Measurements from ENCODE around the gene STX19. TPM values are rescaled to one million over a fixed set of nuclear protein-coding genes. Genes with fewer than 3 reads are reported as not detected.

The STX19 gene
- total and polyA plus RNA-seq, 2 experiments from 2014 or later, result 0.29 TPM; not detected in 1

GRCh38 chr3:94076055-94076454 lies 47.7 kb upstream of the STX19 start:
- no peaks in the 10 kb centered on the region for H3K27me3 Mint-ChIP-seq (ENCODE audit: insufficient read depth, low read depth, poor library complexity)
- Histone ChIP-seq H3K36me3 (ENCODE audit: insufficient read depth) (no peaks in the 10 kb centered on the region), H3K9me2 (ENCODE audit: insufficient read depth) (no peaks in the 10 kb centered on the region), H3K4me3 (no peak overlapping the region), H3K27ac (ENCODE audit: low read depth) (no peak overlapping the region), H3K27me3 (ENCODE audit: insufficient read depth) (no peaks in the 10 kb centered on the region), H3K79me2 (replicated peaks; ENCODE audit: insufficient read depth) (peaks cover 15% of the 10 kb centered on the region; the same call in 1 of the 2 replicates), H2AFZ (no peak overlapping the region), H3K4me2 (no peak overlapping the region), H3F3A (replicated peaks; ENCODE audit: low read depth) (no peaks in the 10 kb centered on the region), H4K20me1 (replicated peaks; ENCODE audit: insufficient read depth) (no peaks in the 10 kb centered on the region), H3K4me1 (ENCODE audit: insufficient read depth) (no peaks in the 10 kb centered on the region)
- peaks cover 14% of the 10 kb centered on the region; the same call in 2 of the 3 replicates for H3K36me3 Mint-ChIP-seq (ENCODE audit: low read depth)
- H3K4me3 Mint-ChIP-seq, result no peak overlapping the region
- H3K9me3 Mint-ChIP-seq, result no peaks in the 10 kb centered on the region
- H3K4me1 Mint-ChIP-seq, result no peaks in the 10 kb centered on the region
- no peak for TF ChIP-seq ZNF114 (CRISPR knock-in tag; IDR thresholded peaks at IDR 0.05)
- no peak for TF ChIP-seq REST (IDR thresholded peaks at IDR 0.05; ENCODE audit: unreplicated experiment)
- TF ChIP-seq STAT1 (IDR thresholded peaks at IDR 0.05; ENCODE audit: unreplicated experiment), result no peak
- no peak for TF ChIP-seq JUNB (IDR thresholded peaks at IDR 0.05; ENCODE audit: unreplicated experiment)
- TF ChIP-seq ZNF462 (CRISPR knock-in tag; IDR thresholded peaks at IDR 0.05), result no peak
- TF ChIP-seq EZH2phosphoT487 (IDR thresholded peaks at IDR 0.05; ENCODE audit: unreplicated experiment), result no peak
- no peak for TF ChIP-seq CTCF (conservative IDR thresholded peaks at IDR 0.05; ENCODE audit: low read depth in 2 of 2)
- TF ChIP-seq NANOG (IDR thresholded peaks at IDR 0.05; ENCODE audit: borderline replicate concordance), result no peak
- TF ChIP-seq POLR2AphosphoS5 (IDR thresholded peaks at IDR 0.05; ENCODE audit: low read depth), result no peak
- TF ChIP-seq ETS1 (IDR thresholded peaks at IDR 0.05), result no peak
- TF ChIP-seq CREB1 (CRISPR knock-in tag; IDR thresholded peaks at IDR 0.05; ENCODE audit: low read depth), result no peak
- no peak for TF ChIP-seq ZNF331 (CRISPR knock-in tag; IDR thresholded peaks at IDR 0.05; ENCODE audit: low read depth)
- no peak for TF ChIP-seq EZH2 (IDR thresholded peaks at IDR 0.05; ENCODE audit: low read depth, unreplicated experiment)
- no peak overlapping the region for H3K27ac Mint-ChIP-seq
- ATAC-seq (no peak), DNase-seq (ENCODE audit: low spot score) (no peak)
